Measurements from ENCODE around the gene TMEM242.

GRCh38 chr6:157323966-157324300 lies 614 bp upstream of the TMEM242 start:
- TF ChIP-seq, protein P1, sequence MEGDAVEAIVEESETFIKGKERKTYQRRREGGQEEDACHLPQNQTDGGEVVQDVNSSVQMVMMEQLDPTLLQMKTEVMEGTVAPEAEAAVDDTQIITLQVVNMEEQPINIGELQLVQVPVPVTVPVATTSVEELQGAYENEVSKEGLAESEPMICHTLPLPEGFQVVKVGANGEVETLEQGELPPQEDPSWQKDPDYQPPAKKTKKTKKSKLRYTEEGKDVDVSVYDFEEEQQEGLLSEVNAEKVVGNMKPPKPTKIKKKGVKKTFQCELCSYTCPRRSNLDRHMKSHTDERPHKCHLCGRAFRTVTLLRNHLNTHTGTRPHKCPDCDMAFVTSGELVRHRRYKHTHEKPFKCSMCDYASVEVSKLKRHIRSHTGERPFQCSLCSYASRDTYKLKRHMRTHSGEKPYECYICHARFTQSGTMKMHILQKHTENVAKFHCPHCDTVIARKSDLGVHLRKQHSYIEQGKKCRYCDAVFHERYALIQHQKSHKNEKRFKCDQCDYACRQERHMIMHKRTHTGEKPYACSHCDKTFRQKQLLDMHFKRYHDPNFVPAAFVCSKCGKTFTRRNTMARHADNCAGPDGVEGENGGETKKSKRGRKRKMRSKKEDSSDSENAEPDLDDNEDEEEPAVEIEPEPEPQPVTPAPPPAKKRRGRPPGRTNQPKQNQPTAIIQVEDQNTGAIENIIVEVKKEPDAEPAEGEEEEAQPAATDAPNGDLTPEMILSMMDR (conservative IDR thresholded peaks at IDR 0.05; ENCODE audit: low read length), result no peak
- no peak for TF ChIP-seq EZH2phosphoT487 (IDR thresholded peaks at IDR 0.05; ENCODE audit: borderline replicate concordance)

Data from Loucy (cell line).